NK-92 treated with Interleukin-12 subunit alpha and Interleukin-12 subunit beta, amount 100 ng/mL, for 24 hours (cell line): Measurements from ENCODE around the gene PPARG.
"Not testable (repeated sequence)": the region's sequence is repeated elsewhere in the genome, so short reads cannot be mapped to it uniquely, and the experiment has no call there.

Experiments used
- DNase-seq: peaks from one replicate; lab custom pipeline; 2025; lab: John Stamatoyannopoulos, UW

The PPARG gene

DNA sequence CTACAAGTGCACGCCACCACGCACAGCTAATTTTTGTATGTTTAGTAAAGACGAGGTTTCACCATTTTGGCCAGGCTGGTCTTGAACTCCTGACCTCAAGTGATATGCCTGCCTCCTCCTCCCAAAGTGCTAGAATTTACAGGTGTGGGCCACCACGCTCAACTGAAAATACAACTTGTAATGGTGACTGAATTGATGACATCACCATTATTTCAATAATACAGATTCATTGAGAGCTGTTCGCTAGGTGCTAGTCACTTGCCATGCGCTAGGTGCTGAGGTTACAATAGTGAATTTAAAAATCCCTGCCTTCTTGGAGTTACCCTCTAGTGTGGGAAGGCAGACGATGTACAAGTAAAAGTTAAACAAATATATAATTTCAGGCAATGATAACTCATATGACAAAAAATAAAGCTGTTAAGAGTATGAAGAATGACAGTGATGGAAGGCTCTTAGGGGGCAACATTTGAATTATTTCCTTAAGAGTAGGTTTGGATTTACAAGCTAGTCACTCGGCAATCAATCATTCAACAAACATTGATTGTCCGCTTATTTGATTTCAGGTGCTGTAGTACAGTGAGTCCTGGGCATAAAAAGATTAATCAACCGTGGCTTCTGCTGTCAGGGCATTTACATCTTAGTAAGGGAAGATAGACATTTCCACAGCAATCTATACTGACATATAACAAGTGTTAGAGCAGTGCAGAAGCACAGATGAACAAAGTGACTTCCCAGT is 9.1 kb upstream of the PPARG start:
- DNase-seq: no peak

DNA sequence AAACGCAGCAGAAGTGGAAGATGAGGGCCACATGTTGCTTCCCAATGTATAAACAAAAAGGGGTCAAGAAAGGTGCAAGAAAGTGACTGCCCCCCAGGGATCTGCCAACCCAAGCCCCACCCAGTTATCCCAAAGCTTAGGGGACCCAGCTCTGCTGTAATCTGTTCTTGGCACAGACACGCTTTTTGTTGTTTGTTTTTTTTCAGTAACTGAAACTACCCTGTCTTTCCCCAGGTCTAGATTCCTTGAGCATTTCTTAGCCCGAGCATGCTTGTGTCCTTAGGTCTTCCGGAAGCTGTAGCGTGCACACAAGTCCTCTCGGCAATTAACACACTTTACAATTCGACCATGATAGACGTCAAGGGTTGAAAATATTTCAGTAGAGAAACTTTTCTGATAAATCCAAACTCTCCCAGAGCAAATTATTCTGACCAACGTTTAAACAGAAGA is 8.5 kb upstream of the PPARG start:
- DNase-seq: no peak

DNA sequence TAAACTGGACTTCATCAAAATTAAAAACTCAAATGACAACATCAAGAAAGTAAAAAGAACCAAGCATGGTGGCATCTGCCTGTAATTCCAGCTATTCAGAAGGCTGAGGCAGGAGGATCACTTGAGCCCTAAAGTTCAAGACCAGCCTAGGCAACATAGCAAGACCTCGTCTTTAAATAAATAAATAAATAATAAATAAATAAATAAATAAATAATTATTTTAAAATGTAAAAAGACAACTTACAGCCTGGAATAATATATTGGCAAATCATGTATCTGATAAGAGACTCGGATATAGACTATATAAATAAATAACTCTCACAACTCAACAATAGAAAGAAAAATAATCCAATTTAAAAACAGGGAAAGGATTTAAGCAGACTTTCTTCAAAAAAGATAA is 4.3 kb upstream of the PPARG start:
- DNase-seq: no peak

DNA sequence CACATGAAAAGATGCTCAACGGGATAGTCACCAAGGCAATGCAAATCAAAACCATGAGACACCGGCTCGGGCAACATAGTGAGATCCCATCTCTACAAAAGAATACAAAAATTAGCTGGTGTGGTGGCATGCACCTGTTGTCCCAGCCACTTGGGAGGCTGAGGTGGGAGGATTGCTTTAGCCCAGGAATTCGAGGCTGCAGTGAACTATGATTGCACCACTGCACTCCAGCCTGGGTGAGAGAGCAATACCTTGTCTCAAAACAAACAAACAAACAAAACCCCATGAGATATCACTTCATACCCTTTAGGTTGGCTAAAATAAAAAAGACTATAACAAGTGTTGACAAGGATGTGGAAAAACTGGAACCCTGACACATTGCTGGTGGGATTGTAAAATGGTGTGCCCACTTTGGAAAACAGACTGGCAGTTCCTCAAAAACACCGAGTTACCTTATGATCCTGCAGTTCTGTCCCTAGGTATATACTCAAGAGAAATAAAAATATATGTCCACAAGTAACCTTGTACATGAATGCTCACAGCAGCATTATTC is 3.8 kb upstream of the PPARG start:
- DNase-seq: no peak

DNA sequence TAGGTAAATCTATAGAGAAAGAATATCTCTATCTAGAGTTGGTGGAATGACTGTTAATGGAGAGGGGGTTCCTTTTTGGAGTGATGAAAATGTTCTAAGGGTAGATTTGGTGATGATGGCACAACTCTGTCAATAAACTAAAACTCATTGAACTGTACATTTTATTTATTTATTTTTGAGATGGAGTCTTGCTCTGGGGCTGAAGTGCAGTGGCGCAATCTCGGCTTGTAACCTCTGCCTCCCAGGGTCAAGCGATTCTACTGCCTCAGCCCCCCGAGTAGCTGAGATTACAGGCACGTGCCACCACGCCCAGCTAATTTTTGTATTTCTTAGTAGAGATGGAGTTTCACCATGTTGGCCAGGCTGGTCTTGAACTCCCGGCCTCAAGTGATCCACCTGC is 3.1 kb upstream of the PPARG start:
- not testable (repeated sequence) for DNase-seq

DNA sequence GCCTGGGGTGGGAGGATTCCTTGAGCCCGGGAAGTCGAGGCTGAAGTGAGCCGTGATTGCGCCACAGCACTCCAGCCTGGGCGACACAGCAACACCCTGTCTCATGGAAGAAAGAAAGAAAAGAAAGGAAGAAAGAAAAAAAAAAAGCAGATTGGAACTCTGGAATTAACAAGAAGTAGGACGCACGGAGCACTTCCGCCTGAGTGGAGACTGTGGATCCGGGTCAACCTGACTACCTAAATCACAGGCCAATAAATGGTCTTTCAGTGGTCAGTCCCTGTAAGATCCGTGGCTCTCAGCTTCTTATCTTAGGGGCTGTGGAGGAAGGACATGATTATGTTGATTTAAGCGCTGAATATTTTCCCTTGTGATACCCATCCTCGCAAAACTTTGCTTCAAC is 2.4 kb upstream of the PPARG start:
- no peak for DNase-seq

DNA sequence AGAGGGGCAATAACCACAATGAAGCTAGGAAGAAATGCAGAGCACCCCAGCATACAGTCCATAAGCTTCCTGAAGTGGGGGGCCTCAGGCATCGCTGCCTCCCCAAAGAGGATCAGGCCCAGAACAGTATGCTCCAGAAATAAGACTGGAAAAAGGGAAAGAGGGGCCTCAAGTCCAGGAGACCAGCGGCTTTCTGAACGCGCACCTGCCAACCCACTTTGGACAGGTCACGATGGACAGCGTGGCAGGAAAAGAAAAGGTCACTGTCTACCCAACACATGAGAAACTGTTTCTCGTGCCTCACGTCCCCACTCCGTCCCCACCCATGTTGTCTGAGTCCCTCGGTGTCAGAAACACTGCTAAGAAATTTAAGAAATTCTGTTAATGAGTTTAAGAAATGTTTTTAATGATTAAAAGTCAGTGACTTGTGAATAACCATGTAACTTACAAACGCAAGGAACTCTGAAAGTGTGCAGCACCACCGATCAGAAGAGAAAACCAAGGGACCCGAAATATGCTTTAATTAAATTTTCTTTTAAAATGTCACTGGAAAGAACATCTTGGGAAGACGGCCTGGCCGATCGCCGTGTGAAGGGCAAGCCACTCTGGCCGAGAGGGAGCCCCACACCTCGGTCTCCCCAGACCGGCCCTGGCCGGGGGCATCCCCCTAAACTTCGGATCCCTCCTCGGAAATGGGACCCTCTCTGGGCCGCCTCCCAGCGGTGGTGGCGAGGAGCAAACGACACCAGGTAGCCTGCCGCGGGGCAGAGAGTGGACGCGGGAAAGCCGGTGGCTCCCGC is 1.7 kb upstream of the PPARG start:
- no peak for DNase-seq

DNA sequence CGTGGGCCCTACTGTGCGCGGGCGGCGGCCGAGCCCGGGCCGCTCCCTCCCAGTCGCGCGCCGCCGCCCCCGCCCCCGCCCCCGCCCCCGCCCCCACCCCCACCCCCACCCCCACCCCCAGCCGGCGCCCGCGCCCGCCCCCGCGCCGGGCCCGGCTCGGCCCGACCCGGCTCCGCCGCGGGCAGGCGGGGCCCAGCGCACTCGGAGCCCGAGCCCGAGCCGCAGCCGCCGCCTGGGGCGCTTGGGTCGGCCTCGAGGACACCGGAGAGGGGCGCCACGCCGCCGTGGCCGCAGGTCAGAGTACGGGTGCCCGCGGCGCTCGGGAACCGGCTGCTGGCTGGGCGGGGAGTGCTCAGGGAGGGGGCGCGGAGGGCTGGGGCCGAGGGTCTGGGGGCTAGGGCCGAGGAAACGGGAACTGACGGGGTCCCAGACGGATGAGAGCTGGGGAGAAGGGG is 1.1 kb upstream of the PPARG start:
- DNase-seq: no peak

DNA sequence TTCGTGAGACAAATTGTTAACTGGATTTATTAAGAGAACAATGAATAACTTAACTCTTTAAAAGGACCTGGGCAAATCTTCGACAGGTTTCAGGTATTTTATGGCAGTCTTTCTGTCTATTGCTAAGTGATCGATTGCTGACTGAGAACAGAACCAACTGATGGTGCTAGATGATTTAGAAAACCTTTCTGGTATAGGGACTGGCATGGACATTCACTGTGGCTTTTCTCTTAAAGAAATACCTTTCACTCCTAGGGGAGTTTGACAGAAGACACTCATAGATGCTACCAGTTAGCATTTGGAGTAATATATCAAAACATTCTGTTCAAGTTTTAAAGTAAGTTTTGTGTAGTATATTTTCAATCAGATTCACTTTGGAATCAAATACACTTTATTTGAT is 654 bp downstream of the PPARG start:
- no peak for DNase-seq

DNA sequence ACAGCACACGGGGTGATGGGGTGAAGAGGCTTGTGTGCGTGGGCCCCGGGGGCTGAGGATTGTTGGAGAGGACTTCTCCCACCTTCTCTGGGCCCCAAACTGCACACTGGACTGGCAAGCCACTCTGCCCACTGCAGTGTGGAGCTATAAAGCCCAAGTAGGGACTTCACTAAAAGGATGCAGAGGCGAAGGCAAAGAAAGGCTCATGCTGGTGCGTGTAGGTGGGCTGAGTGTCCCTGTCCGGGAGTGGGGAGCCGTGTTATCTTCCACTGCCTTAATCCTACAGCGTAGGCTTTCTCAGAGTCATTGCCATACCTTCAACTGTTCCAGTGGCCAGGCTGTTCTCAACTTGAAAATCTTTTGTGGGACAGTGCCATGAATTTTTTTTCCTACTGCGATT is 3.9 kb downstream of the PPARG start:
- DNase-seq: no peak

DNA sequence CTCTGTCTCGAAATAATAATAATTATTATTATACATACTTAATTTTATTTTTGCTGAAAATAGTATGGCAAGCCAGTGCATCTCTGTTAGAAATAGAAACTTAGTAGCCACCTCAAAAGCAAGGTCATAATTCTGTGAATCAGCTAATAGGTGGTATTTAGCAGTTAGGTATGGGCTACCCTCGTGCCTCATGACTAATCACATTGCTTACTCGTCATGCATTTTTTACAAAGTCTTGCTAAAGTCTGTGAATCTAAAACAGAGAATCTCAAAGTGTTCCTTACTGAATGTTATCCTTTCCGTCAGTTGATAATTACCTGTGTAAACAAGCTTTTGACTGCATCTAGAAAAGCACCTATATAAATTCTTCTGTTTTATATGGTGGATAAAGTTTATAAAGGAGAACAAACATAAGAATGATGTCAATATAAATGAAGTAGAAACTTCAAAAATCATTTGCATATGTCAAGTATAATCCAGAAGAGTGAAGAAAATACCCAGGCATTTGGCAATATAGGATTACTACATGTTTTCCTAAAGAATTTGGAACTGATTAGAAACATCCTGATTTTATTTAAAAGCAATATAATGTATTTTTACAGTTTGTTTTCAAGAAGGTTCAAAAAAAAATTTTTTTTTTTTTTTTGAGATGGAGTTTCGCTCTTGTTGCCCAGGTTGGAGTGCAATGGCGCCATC is 6.2 kb downstream of the PPARG start:
- DNase-seq: peak; percentile 4

DNA sequence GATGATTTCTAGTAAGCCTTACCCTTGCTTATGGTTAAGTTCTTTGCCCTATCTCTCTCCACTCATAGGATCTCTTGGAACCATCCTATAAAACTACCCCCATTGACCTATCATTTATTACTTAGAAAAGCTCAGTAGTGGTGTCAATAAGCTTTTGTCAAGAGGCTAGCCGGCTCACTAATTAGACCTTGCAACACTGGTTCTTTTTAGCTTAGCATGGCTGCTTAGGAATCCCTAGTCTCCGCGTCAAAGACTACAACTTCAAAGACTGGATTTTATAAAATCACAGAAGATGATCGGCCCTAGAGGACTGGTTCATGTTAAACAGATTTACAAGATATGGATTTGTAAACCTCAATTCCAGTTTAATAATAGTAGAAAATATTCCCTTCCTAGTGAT is 7.6 kb downstream of the PPARG start:
- no peak for DNase-seq

DNA sequence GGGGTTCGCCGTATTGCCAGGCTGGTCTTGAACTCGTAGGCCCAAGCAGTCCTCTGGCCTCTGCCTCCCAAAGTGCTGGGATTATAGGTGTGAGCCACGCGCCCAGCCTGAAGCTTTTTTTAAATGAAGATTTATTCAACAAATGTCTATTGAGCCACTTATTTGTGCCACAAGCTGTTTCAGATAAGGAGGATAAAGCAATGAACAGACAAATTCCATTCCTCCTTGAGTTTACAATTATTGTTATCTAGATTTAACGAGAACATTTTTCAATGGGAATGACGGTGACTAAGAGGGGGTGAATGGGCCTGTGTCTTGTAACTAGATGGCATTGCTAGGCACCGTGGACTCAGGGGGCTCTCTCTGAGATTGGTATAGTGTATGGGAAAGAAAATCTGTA is 10.2 kb downstream of the PPARG start:
- DNase-seq: no peak

DNA sequence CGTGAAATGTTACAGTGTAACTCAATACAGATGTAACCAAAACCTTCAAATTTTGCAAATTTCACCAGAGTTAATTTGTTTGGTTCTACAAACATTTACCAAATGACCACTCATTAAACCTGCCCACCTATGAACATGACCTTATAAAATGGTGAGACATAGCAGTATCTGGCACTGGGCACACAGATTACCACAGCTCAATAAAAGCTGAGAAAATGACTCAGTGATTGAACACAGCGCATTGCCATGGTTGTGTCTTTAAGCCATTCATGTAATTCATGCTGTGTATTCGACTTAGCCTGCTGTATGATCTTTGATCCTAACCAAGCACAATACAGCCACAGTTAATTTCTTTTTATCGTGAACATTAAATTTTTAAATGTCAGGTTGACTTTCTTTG is 11.3 kb downstream of the PPARG start:
- no peak for DNase-seq

DNA sequence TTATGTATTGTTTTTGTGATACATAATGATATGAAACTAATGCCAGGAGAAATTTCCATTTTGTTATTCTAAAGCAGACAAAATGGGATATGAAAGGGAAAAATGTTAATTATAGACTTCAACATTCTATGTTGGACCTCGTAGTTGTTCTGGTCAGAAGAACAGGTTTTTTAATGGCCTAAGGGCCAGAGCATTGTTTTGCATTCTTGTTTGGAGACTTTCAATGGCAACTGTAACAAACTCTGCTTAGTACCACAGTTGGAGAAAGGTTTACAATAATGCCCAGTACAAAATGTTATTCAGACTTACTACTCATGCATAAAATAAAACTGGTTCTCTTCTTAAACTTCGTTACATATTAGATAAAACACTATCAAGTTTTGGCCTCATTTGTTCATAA is 12.2 kb downstream of the PPARG start:
- no peak for DNase-seq

DNA sequence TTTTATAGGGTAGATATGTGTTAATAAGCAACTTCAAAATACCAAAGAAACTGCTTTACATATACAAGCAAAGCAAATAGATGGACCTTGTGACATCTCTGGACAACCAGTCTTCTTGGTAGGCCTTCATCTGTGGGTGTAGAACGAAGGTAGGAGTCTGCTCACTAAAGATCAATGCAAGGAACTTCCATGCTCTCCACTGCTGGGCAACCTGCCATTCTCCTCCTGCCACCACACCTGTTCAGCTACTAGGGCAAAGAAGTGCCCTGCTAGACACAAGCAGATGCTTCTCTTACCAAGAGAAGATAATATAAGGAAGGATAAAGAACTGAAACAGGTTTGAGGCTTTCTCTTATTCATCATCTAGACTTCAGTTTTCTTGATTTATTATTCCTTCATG is 12.6 kb downstream of the PPARG start:
- DNase-seq: no peak

DNA sequence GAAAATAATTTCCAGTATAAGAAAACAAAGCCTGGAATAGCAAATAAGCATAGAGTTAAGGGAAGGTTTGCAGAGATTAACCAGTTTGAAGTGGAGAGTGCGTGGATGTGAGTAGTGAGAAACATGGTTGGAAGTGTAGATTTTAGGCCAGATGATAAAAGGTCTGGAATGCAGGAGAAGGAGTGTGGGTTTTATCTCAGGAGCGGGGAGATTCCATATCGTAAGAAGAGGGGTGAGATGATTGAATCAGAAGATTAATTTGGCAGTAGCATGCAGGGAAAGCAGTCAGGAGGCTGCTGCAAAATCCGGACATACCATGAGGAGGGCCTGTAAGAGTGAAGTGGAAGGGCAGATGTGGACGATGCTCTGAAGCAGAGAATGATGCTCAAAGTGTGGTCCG is 13.7 kb downstream of the PPARG start:
- DNase-seq: no peak

DNA sequence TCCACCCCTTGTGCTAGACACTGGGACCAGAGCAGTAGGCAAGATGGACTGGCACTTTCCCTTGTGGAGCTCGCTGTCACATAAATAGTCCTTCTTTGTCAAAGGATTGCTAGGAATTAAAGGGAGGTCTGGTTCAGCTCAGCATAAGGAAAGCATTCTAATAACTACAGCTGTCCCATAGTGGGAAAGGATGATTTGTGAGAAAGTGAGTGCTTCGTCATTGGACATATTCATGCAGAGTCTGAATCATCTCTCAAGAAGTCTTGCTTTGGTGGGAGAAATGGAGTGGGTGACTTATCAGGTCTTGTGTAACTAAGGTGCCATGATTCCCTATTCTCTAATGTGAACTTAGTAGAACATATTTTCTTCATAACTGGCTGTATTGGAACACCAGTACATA is 14.7 kb downstream of the PPARG start:
- no peak for DNase-seq

DNA sequence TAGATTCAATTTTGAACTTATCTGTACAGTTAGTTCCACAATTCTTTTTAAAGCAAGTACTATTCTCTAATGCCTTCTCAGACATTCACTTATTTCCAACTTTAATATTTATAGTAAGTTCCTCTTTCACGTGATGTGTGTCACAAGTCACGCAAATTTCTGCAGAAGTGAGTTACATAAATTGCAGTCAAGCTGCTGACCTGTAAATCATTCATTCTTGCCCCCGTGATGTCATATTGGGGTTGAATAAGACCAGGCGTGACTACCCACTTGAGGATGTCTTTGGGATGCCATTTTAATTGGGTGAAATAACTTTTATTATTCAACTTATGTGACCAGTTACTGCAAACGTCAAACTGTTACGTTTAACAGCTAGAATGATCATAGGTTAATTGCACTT is 15.1 kb downstream of the PPARG start:
- no peak for DNase-seq

DNA sequence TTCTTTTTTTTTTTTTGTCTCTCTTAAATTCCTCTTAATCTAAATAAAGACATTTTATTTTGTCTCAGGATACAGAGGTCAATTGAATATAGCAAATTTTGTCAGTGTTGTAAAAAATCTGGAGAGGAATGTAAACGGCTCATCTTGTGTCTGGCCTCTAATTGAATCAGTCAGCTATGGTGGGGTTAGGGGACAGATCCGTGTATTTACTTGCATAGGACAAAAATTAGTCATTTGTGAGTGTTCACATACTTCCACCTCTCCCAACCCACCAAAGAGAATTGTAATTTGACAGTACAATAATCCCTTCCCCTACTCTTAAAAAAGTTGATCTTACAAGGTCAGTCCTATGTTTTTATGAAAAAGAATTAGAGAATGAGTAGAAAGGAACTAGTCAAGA is 18.3 kb downstream of the PPARG start:
- DNase-seq: no peak

DNA sequence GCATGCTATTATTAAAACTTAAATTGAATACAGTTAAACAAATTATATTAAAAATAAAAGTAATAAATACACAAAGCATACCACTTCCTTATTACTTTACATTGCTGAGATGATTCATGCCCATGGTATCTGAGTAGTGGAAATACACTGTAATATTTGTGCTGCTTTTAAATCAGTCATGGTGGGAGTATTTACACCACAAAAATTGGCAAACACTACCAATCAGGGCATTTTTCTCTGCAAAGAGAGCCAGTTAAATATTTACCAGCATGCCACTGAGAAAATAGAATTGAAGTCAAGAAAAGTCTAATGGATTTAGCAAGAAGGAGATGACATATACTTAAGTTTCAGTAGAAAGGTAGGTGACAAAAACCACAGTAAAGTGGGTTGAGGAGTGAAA is 19.6 kb downstream of the PPARG start:
- DNase-seq: no peak

DNA sequence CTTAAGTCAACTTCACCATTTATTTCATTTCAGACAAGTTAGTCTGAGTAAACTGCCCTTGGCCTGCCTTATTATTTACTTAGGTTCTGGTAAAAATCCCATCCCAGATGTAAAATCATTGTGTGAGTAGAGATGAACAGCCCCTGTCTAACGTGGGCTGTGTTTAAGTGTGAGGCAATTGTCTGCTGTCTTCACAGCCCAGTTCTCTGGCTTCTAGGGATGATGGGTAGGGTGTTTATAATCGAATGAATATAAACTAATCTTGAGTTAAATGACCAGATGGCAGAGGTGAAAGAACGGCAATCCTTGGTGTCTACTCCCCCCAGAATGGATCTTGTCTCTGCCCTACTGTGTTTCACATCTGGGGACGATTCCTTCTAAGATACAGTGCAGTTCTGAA is 20.8 kb downstream of the PPARG start:
- DNase-seq: no peak

DNA sequence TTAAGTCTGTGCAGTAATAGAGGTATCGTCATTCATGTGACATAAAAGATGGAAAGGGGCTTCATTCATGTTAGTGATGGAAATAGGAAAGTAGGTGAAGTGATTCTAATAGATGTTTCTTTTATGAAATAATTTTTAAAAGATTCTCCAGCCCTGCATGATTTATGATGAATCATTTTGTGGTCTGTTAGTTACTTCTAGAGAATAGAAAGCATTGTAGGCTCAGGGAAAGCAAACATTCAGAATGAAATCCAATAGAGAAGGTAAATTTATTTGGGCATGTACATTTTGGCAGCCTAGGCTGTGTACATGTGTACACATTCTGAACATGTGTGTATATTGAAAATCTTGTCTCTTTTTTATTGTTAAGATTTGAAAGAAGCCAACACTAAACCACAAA is 23.1 kb downstream of the PPARG start:
- DNase-seq: no peak
